CD8-positive, alpha-beta memory T cell (primary cell): ENCODE data around the gene CNTNAP5. TPM values are rescaled to one million over a fixed set of nuclear protein-coding genes. Genes with fewer than 3 reads are reported as not detected.

Experiments
- CTCF ChIA-PET: fragments of 350-600 bp; sonication (Branson Sonifier 250); formaldehyde crosslinking; loops from one replicate; lab custom pipeline; 2021; ENCODE audit warnings: antibody characterized with exemption; lab: Charles Lee
- POLR2A ChIA-PET: fragments of 350-600 bp; sonication (Branson Sonifier 250); formaldehyde crosslinking; loops from one replicate; lab custom pipeline; 2021; ENCODE audit warnings: antibody characterized with exemption; lab: Charles Lee
- DNase-seq, 5 donors: peaks; one replicate each; pipeline versions ENCODE4 v3.0.0 to v3.0.0-alpha.2; 2020 to 2022; ENCODE audit warnings: mixed read lengths in 1 of 5
- H3K27ac ChIP-seq: one replicate; pipeline ENCODE4 v1.7.0; 2013; ENCODE audit warnings: low read depth, mild to moderate bottlenecking, low read length, moderate library complexity
- H3K27me3 ChIP-seq: 2 replicates; pipeline ENCODE4 v1.7.0; 2013; ENCODE audit warnings: low read length, mild to moderate bottlenecking; ENCODE audit not compliant: insufficient read depth, poor library complexity, severe bottlenecking
- H3K36me3 ChIP-seq: 2 replicates; pipeline ENCODE4 v1.7.0; 2013; ENCODE audit warnings: mild to moderate bottlenecking, low read length, moderate library complexity; ENCODE audit not compliant: insufficient read depth
- H3K4me1 ChIP-seq: 2 replicates; pipeline ENCODE4 v1.7.0; 2013; ENCODE audit warnings: mild to moderate bottlenecking, low read length, moderate library complexity; ENCODE audit not compliant: insufficient read depth
- H3K4me3 ChIP-seq: 2 replicates; pipeline ENCODE4 v1.7.0; 2013; ENCODE audit warnings: mild to moderate bottlenecking, low read length
- H3K9me3 ChIP-seq: 2 replicates; pipeline ENCODE4 v1.7.0; 2013; ENCODE audit warnings: mild to moderate bottlenecking, low read length
- H3K27ac Mint-ChIP-seq, 8 donors: one replicate each; pipeline ENCODE4 v1.8.0; 2020 to 2021; ENCODE audit warnings: mixed read lengths in 8 of 8, mild to moderate bottlenecking in 6 of 8, inconsistent platforms in 3 of 8, moderate library complexity in 3 of 8
- H3K27me3 Mint-ChIP-seq, 2 donors: one replicate each; pipeline ENCODE4 v1.8.0; 2020 to 2021; ENCODE audit warnings: mixed read lengths in 2 of 2, mild to moderate bottlenecking in 1 of 2, moderate library complexity in 1 of 2
- H3K36me3 Mint-ChIP-seq, 3 donors: one replicate each; pipeline ENCODE4 v1.8.0; 2020 to 2021; ENCODE audit warnings: mixed read lengths in 3 of 3, inconsistent platforms in 1 of 3, mild to moderate bottlenecking in 1 of 3
- H3K4me1 Mint-ChIP-seq, 3 donors: one replicate each; pipeline ENCODE4 v1.8.0; 2020 to 2021; ENCODE audit warnings: mixed read lengths in 3 of 3, inconsistent platforms in 1 of 3, mild to moderate bottlenecking in 1 of 3
- H3K4me3 Mint-ChIP-seq, 7 donors: one replicate each; pipeline ENCODE4 v1.8.0; 2020 to 2021; ENCODE audit warnings: mixed read lengths in 7 of 7, mild to moderate bottlenecking in 6 of 7, moderate library complexity in 4 of 7, inconsistent platforms in 2 of 7
- H3K9me3 Mint-ChIP-seq, 5 donors: one replicate each; pipeline ENCODE4 v1.8.0; 2020 to 2022; ENCODE audit warnings: mixed read lengths in 5 of 5, mild to moderate bottlenecking in 3 of 5, moderate library complexity in 2 of 5, inconsistent platforms in 1 of 5
- polyA plus RNA-seq: library from polyadenylated mRNA; unstranded; fragments of 300-500 nt; fragmentation: Illumina TruSeq; gene quantifications from one replicate; pipeline ENCODE4 v1.2.3, GENCODE V29; 2021
- total RNA-seq, 2 experiments: library from RNA; stranded (reverse); gene quantifications; one replicate each; pipeline ENCODE4 v1.2.3, GENCODE V29; 2021

CNTNAP5 gene
- total and polyA plus RNA-seq, 3 experiments from 2014 or later = not detected

- ChIA-PET CTCF (no interaction called here), POLR2A (no interaction called here)
- no peaks in the 10 kb centered on the region for H3K4me1 Mint-ChIP-seq
- no peak overlapping the region for H3K27ac Mint-ChIP-seq
- H3K9me3 Mint-ChIP-seq = peaks cover 3 to 9% (median 5%) of the 10 kb centered on the region in 5 donors
- Histone ChIP-seq H3K36me3 (no peaks in the 10 kb centered on the region), H3K4me3 (no peak overlapping the region), H3K4me1 (no peaks in the 10 kb centered on the region), H3K9me3 (no peaks in the 10 kb centered on the region), H3K27me3 (no peaks in the 10 kb centered on the region), H3K27ac (no peak overlapping the region)
- no peaks in the 10 kb centered on the region for H3K36me3 Mint-ChIP-seq
- no peak for DNase-seq
- no peaks in the 10 kb centered on the region for H3K27me3 Mint-ChIP-seq
- H3K4me3 Mint-ChIP-seq = no peak overlapping the region
Observed at GRCh38 chr2:124209441-124209840, 184.4 kb downstream of the CNTNAP5 start.

GRCh38 chr2:124211461-124211860 lies 186.4 kb downstream of the CNTNAP5 start:
- ChIA-PET POLR2A (no interaction called here), CTCF (no interaction called here)
- Mint-ChIP-seq H3K36me3 (no peaks in the 10 kb centered on the region), H3K27ac (no peak overlapping the region), H3K27me3 (no peaks in the 10 kb centered on the region), H3K9me3 (peaks cover 0 to 6% (median 3%) of the 10 kb centered on the region in 5 donors), H3K4me3 (no peak overlapping the region), H3K4me1 (no peaks in the 10 kb centered on the region)
- Histone ChIP-seq H3K4me1 (no peaks in the 10 kb centered on the region), H3K27ac (no peak overlapping the region), H3K4me3 (no peak overlapping the region), H3K9me3 (no peaks in the 10 kb centered on the region), H3K27me3 (no peaks in the 10 kb centered on the region), H3K36me3 (no peaks in the 10 kb centered on the region)
- no peak for DNase-seq

- POLR2A ChIA-PET = no interaction called here
- no peaks in the 10 kb centered on the region for H3K36me3 Mint-ChIP-seq
- CTCF ChIA-PET = no interaction called here
- no peaks in the 10 kb centered on the region for H3K36me3 ChIP-seq
- H3K4me1 Mint-ChIP-seq = no peaks in the 10 kb centered on the region
- no peaks in the 10 kb centered on the region for H3K4me1 ChIP-seq
- H3K27me3 ChIP-seq = no peaks in the 10 kb centered on the region
- H3K9me3 Mint-ChIP-seq = peaks cover 2 to 14% (median 7%) of the 10 kb centered on the region in 5 donors
- no peaks in the 10 kb centered on the region for H3K9me3 ChIP-seq
- no peak overlapping the region for H3K4me3 Mint-ChIP-seq
- no peak overlapping the region for H3K27ac ChIP-seq
- H3K27me3 Mint-ChIP-seq = no peaks in the 10 kb centered on the region
- H3K27ac Mint-ChIP-seq = no peak overlapping the region
- DNase-seq = no peak
- H3K4me3 ChIP-seq = no peak overlapping the region
Observed at GRCh38 chr2:124213977-124214587, 189.0 kb downstream of the CNTNAP5 start.

GRCh38 chr2:124246170-124246569 lies 221.1 kb downstream of the CNTNAP5 start:
- Histone ChIP-seq H3K9me3 (no peaks in the 10 kb centered on the region), H3K27ac (no peak overlapping the region), H3K4me1 (no peaks in the 10 kb centered on the region), H3K4me3 (no peak overlapping the region), H3K27me3 (no peaks in the 10 kb centered on the region), H3K36me3 (no peaks in the 10 kb centered on the region)
- H3K4me3 Mint-ChIP-seq = no peak overlapping the region
- CTCF ChIA-PET = no interaction called here
- peaks cover 2 to 11% (median 3%) of the 10 kb centered on the region in 5 donors for H3K9me3 Mint-ChIP-seq
- no peak for DNase-seq
- POLR2A ChIA-PET = no interaction called here
- no peaks in the 10 kb centered on the region for H3K4me1 Mint-ChIP-seq
- H3K27me3 Mint-ChIP-seq = no peaks in the 10 kb centered on the region
- H3K27ac Mint-ChIP-seq = no peak overlapping the region
- no peaks in the 10 kb centered on the region for H3K36me3 Mint-ChIP-seq

GRCh38 chr2:124248386-124248785 lies 223.3 kb downstream of the CNTNAP5 start:
- Histone ChIP-seq H3K4me1 (no peaks in the 10 kb centered on the region), H3K4me3 (no peak overlapping the region), H3K27me3 (no peaks in the 10 kb centered on the region), H3K36me3 (no peaks in the 10 kb centered on the region), H3K9me3 (no peaks in the 10 kb centered on the region), H3K27ac (no peak overlapping the region)
- POLR2A ChIA-PET = no interaction called here
- Mint-ChIP-seq H3K27ac (no peak overlapping the region), H3K4me1 (no peaks in the 10 kb centered on the region), H3K27me3 (no peaks in the 10 kb centered on the region), H3K9me3 (peaks cover 0 to 10% (median 2%) of the 10 kb centered on the region in 5 donors), H3K4me3 (no peak overlapping the region), H3K36me3 (no peaks in the 10 kb centered on the region)
- DNase-seq = no peak
- CTCF ChIA-PET = no interaction called here

- CTCF ChIA-PET = no interaction called here
- POLR2A ChIA-PET = no interaction called here
- no peak for DNase-seq
- Mint-ChIP-seq H3K4me3 (no peak overlapping the region), H3K27ac (no peak overlapping the region), H3K9me3 (peaks cover 0 to 10% (median 2%) of the 10 kb centered on the region in 5 donors), H3K36me3 (no peaks in the 10 kb centered on the region), H3K4me1 (no peaks in the 10 kb centered on the region), H3K27me3 (no peaks in the 10 kb centered on the region)
- H3K36me3 ChIP-seq = no peaks in the 10 kb centered on the region
- H3K27me3 ChIP-seq = no peaks in the 10 kb centered on the region
- no peaks in the 10 kb centered on the region for H3K9me3 ChIP-seq
- H3K27ac ChIP-seq = no peak overlapping the region
- H3K4me1 ChIP-seq = no peaks in the 10 kb centered on the region
- no peak overlapping the region for H3K4me3 ChIP-seq
Observed at GRCh38 chr2:124250433-124250832, 225.3 kb downstream of the CNTNAP5 start.

GRCh38 chr2:124254621-124255020 lies 229.5 kb downstream of the CNTNAP5 start:
- ChIA-PET POLR2A (no interaction called here), CTCF (no interaction called here)
- Mint-ChIP-seq H3K36me3 (no peaks in the 10 kb centered on the region), H3K4me3 (no peak overlapping the region), H3K9me3 (peaks cover 0 to 10% (median 10%) of the 10 kb centered on the region in 5 donors), H3K27me3 (no peaks in the 10 kb centered on the region), H3K4me1 (no peaks in the 10 kb centered on the region), H3K27ac (no peak overlapping the region)
- H3K4me3 ChIP-seq = no peak overlapping the region
- no peak overlapping the region for H3K27ac ChIP-seq
- H3K4me1 ChIP-seq = no peaks in the 10 kb centered on the region
- no peaks in the 10 kb centered on the region for H3K9me3 ChIP-seq
- no peaks in the 10 kb centered on the region for H3K27me3 ChIP-seq
- no peak for DNase-seq
- H3K36me3 ChIP-seq = no peaks in the 10 kb centered on the region

GRCh38 chr2:124257120-124257519 lies 232.0 kb downstream of the CNTNAP5 start:
- H3K36me3 Mint-ChIP-seq = no peaks in the 10 kb centered on the region
- no peak overlapping the region for H3K4me3 Mint-ChIP-seq
- no peak for DNase-seq
- peaks cover 2 to 13% (median 8%) of the 10 kb centered on the region in 5 donors for H3K9me3 Mint-ChIP-seq
- H3K27ac ChIP-seq = no peak overlapping the region
- no peaks in the 10 kb centered on the region for H3K27me3 Mint-ChIP-seq
- no peak overlapping the region for H3K27ac Mint-ChIP-seq
- H3K36me3 ChIP-seq = no peaks in the 10 kb centered on the region
- no peaks in the 10 kb centered on the region for H3K9me3 ChIP-seq
- no peak overlapping the region for H3K4me3 ChIP-seq
- H3K27me3 ChIP-seq = no peaks in the 10 kb centered on the region
- no peaks in the 10 kb centered on the region for H3K4me1 ChIP-seq
- POLR2A ChIA-PET = no interaction called here
- H3K4me1 Mint-ChIP-seq = no peaks in the 10 kb centered on the region
- CTCF ChIA-PET = no interaction called here
